Effector CD4-positive, alpha-beta T cell (primary cell): ENCODE data around the gene CDKN2C.
"Not testable (repeated sequence)": the region's sequence is repeated elsewhere in the genome, so short reads cannot be mapped to it uniquely, and the experiment has no call there.

Experiments
- DNase-seq: peaks from one replicate; pipeline ENCODE4 v3.0.0-alpha.2; 2020
- total RNA-seq: gene quantifications from one replicate; lab custom pipeline; 2026; lab: John Stamatoyannopoulos, UW

The CDKN2C gene
- total RNA-seq = 6.8 reads per million, percentile 25 among the genes with 10 or more reads in this experiment

DNA sequence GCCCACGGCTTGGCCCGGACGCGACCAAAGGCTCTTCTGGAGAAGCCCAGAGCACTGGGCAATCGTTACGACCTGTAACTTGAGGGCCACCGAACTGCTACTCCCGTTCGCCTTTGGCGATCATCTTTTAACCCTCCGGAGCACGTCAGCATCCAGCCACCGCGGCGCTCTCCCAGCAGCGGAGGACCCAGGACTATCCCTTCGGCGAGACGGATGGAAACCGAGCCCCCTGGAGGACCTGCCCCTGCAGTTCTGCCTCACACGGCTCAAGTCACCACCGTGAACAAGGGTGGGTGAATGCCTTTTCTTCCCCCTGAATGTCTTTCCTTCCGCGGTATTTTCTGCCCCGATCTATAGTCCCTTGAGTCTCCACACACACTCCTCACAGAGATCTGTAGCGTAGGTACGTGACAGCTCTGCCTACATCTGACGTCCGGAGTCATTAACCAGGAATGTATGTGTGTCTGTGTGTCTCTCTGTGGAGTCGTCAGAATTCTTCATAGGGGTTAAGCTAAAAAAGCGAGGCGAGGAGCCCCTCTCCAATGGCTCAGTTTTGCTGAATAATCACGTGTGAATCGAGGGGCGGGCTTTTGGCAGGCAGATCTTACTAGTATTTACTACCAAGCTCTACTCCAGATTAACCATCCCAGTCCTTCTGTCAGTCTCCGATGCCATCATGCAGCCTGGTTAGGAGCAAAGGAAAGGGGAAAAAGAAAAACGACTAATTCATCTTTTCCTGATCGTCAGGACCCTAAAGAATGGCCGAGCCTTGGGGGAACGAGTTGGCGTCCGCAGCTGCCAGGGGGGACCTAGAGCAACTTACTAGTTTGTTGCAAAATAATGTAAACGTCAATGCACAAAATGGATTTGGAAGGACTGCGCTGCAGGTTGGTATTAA, at the start of gene CDKN2C:
Gene CDKN2C (plus strand): TSS at position 635 of the 898 bp plus-strand sequence. CDS start 124 bp downstream, at position 759.
- peak; percentile 56 for DNase-seq

DNA sequence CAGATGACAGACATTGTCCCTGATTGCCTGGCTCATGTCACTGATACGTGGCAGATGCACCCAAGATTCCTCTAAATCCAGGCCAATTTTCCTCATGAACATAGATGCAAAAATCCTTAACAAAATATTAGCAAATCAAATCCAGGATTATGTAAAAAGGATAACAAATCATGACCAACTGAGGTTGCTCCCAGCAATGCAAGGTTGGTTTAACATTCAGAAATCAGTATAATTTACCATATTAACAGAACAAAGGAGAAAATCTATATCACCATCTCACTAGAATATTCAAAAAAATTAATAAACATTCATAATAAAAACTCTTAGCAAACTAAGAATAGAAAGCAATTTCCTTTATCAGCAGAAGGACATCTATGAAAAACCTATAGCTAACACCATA, 49.6 kb upstream of the CDKN2C start:
- no peak for DNase-seq

DNA sequence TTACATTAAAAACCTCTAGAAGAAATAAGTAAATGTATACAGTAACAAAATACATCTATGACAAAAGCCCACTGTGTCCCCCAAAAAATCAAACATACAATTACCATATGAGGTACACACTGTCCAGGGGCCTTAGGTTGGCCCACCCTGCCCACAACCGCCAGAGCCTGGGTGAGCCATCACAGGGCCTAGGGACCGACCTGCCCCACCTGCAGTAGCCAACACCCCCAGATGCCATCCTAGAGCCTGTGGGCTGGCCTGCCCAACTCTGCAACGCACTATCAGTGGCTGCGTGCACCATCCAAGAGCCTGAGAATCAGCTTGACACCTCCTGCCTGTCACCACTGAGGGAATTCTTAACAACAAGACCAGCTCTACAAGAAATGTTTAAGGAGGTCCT, 49.0 kb upstream of the CDKN2C start:
- no peak for DNase-seq

DNA sequence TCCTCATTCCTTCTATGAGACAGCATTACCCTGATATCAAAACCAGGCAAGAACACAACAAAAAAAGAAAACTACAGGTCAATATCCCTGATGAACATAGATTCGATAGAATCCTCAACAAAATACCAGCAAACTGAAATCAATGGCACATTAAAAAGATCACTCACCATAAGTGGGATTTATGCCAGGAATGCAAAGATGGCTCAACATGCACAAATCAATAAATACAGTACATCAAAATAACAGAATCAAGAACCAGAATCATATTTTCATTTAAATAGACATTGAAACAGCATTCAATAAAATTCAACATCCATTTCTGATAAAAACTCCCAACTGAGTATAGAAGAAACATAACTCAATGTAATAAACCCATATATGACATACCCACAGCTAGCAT, 46.5 kb upstream of the CDKN2C start:
- DNase-seq = no peak

DNA sequence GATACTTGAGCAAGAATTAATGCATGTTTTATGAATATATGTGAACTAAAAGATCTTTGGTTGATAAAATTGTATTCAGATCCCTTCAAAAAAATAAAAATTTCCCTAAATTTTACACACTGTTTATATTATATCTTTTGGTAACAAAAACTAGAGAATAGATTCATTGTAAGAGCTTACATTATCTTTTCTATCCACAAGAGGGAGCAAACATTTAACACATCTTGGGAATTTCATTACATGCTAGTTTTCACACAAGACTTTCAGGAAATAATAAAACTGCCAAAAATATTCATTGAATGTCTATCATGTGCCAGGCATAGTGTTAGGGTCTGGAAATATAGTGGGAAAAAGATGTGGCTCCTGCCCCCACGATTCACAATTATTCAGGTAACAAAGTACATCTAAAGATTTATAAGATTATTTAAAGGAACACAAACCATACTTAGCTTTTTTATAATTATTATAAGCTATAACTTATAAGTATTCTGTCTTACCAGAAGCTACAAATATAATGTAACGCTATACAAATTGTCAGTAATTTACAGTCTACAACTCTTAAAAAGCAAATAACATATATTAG, 40.6 kb upstream of the CDKN2C start:
- DNase-seq = no peak

DNA sequence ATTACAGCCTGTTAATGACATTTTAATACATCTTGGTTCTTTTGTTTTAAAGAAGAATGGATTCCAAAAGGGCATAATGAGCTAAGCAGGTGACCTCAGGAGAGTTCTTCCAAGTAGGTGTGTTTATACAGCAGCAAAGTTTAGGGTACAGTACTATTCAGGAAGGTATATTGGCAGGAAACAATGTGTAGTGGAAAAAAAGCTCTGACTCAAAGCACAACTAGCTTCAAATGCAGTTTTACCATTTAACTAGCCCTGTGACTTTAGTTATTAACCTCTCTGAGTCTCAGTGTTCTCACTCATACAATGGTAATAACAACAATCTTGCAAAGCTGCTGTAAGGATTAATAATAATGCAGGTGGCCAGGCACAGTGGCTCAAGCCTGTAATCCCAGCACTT, 39.9 kb upstream of the CDKN2C start:
- DNase-seq = no peak

DNA sequence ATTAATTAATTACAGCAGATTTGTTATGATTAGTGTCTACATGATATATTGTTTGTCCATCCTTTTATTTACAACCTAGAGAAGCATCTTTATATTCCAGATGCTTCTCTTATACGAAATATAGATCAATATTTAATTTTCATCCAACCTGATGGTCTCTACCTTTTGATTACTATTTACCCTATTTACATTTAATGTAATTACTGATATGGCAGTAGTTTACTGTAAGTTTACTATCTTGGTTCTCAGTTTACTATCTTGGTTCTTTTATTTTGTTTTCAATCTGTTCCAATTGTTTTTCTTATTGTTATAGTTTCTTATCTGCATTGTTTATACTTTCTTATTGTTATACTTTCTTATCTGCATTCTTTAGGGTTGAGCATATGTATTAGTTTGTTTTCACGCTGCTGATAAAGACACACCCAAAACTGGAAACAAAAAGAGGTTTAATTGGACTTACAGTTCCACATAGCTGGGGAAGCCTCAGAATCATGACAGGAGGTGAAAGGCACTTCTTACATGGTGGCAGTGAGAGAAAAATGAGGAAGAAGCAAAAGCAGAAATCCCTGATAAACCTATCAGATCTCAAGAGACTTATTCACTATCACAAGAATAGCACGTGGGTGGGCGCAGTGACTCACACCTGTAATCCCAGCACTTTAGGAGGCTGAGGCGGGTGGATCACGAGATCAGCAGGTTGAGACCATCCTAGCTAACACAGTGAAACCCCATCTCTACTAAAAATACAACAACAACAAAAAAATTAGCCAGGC, 38.9 kb upstream of the CDKN2C start:
- no peak for DNase-seq

DNA sequence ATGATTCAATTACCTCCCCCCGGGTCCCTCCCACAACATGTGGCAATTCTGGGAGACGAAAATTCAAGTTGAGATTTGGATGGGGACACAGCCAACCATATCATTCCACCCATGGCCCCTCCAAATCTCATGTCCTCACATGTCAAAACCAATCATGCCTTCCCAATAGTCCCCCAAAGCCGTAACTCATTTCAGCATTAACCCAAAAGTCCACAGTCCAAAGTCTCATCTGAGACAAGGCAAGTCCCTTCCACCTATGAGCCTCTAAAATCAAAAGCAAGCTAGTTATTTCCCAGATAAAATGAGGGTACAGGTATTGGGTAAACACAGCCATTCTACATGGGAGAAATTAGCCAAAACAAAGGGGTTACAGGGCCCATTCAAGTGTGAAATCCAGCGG, 38.0 kb upstream of the CDKN2C start:
- not testable (repeated sequence) for DNase-seq

DNA sequence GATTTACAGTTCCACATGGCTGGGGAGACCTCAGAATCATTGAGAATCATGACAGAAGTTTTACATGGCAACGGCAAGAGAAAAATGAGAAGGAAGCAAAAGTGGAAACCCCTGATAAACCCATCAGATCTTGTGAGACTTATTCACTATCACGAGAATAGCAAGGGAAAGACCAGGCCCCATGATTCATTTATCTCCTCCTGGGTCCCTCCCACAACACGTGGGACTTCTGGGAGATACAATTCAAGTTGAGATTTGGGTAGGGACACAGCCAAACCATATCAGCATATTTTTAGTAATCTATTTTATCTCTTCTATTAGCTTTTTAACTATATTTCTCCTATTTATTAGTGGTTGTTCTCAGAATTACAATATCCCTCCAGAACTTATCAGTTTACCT, 36.3 kb upstream of the CDKN2C start:
- not testable (repeated sequence) for DNase-seq

DNA sequence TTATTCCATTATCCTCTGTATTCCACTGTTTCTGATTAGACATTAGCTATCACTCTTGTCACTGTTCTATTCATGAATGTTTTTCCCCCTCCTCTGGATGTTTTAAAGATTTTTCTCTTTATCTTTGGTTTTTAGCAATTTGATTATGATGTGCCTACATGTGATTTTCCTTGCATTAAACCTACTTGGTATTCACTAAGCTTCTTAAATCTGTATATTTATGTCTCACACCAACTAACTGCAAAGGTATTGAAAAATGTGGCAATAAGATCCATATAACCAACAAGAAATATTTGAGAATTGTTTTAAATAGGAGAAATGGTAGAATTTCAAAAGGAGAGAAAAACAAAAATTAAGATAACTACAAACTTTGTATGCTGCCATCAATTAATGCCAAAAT, 35.2 kb upstream of the CDKN2C start:
- DNase-seq = no peak

DNA sequence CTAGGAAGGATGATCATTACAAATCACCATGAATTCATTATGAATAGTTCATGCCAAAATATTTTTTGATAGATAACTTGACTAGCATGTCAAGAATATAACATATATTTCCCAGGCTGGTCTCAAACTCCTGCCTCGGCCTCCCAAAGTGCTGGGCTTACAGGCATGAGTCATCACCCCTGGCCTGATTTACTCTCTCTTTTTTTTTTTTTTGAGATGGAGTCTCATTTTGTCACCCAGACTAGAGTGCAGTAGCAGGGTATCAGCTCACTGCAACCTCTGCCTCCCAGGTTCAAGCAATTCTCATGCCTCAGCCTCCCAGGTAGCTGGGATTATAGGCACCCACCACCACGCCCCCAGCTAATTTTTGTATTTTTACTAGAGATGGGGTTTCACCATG, 34.8 kb upstream of the CDKN2C start:
- not testable (repeated sequence) for DNase-seq

DNA sequence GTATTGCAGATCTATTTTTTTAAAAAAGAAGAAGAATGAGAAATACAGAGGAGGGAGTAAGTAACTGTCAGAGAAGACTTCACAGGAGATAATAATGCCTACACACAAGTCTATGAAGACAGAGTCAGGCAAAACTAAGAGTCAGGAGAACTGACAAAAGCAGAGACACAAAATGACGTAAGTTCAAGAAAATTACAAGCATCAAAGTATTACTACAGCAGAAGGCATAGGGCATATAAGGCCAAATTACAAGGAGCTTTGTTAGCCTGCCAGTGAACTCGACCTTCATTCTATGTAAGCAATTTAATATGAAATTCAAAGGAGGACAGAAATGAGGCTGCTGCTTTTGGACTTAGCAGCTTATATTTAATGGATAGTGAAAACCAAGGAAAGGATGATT, 33.7 kb upstream of the CDKN2C start:
- DNase-seq = no peak

DNA sequence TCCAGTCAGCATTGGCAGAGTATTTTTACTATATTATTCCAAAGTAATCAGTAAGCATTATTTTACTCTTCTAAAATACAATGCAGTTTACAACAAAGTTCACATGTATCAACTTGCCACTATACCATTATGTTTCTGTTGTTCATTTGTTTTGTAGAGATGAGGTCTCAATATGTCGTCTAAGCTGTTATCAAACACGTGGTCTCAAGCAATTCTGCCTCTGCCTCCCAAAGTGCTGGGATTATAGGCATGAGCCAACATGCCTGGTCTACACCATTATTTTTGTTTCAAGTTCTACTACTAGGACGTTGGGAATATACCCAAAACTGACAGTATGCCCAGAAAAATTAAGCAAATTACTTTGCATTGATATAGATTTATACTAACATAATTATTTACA, 29.8 kb upstream of the CDKN2C start:
- no peak for DNase-seq

DNA sequence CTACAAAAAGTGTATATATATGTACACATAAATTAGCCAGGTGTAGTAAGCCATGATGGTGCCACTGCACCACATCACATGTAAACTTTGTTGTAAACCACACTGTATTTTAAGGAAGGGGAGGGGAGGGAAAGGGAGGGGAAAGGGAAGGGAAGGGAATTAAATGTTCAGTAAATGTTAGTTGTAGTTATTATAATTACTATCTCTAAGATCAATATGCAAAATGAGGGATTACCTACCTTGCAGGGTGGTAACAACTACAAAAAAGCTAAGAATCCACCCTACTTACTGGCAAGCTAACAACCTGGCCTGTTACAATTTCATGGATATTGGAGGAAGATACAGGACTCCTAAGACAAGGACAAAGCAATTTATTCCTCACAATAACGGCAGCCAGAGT, 27.7 kb upstream of the CDKN2C start:
- no peak for DNase-seq

DNA sequence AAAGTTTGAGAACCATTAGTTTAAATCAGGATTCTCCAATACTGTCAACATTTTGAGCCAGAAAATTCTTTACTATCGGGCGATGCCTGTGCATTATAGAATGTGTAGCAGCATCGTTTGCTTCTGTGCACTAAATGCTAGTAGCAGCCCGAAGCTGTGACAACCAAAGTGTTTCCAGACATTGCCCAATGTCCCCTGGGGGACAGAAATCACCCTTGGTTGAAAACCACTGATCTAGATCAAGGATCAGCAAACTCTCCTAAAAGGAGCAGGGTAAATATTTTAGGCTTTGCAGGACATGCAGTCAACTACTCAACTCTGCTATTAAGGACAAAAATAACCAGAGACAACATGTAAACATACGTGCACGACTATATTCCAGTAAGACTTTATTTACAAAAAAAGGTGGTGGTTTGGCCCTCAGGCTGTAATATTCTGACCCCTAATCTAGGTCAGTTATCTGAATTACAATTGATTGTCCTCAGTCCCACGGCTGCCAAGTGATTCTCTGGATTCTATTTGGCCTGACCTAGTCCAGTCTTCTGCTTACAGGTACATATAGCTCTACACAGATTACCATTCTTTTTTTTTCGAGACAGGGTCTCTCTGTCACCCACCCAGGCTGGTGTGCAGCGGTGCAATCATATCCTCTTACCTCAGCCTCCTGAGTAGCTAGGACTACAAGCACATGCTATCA, 20.6 kb upstream of the CDKN2C start:
- DNase-seq = no peak

DNA sequence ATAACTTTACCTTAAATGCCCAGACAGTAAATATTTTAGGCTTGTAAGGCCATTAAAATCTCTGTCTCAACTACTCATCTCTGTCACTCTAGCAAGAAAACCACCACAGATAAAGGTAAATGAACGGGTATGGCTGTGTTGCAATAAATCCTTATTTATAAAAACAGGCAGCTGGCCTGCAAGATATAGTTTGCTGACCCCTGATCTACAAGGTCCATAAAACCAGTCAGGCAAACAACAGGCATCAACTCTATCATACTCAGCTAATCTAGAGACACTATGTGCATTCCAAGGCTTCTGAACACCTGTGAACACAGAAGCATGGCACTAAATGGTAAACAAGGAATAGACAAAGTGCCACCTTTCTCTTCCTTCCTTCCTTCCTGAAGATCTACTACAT, 19.6 kb upstream of the CDKN2C start:
- no peak for DNase-seq

DNA sequence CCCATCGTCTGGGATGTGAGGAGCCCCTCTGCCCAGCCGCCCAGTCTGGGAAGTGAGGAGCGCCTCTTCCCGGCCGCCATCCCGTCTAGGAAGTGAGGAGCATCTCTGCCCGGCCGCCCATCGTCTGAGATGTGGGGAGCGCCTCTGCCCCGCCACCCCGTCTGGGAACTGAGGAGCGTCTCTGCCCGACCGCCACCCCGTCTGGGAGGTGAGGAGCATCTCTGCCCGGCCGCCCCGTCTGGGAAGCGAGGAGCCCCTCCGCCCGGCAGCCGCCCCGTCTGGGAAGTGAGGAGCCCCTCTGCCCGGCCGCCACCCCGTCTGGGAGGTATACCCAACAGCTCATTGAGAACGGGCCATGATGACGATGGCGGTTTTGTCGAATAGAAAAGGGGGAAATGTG, 17.5 kb upstream of the CDKN2C start:
- DNase-seq = not testable (repeated sequence)

DNA sequence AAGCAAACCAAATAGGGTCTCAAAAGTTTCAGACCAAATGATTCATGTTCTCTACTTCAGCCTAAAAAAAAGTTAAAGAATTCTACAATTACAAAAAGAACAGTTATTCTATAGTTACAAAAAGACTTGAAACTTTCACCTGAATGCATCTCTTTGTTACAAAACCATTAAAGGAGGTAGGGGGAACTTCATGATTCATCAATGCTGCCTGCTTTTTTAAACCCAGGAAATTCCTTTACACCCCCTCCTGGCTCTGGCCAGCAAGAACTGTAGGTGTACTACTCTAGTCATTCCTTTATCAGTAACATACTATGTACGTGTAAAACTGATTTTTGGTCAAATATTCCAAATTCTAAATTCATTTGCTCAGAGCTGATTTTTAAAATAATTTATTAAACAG, 14.9 kb upstream of the CDKN2C start:
- DNase-seq = no peak

DNA sequence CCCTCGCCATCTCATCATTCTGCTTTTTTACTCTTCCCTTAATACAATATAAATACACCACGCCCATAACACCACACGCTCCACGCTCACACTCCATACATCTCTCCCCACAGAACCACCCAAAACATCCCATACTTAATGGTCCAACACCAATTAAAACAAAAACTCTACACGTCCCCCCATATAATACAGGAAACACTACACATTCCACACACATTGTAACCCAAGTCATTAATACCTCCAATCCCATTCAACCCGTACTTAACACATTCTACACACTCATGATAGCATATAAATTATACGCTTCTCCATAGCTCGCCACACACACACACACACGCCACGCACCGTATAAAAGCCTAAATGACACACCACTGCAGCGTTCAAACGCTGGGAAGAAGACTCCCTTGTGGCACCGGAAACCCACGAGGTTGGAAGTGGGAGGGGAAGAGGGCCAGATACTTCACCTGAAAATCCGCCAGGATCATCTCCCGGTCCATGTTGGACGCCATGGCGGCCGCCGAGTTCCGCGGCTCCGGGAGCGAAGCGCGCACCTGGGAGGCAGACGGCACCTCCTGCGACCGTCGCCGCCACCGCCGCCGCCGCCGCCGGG, 10.6 kb upstream of the CDKN2C start:
- DNase-seq = no peak

DNA sequence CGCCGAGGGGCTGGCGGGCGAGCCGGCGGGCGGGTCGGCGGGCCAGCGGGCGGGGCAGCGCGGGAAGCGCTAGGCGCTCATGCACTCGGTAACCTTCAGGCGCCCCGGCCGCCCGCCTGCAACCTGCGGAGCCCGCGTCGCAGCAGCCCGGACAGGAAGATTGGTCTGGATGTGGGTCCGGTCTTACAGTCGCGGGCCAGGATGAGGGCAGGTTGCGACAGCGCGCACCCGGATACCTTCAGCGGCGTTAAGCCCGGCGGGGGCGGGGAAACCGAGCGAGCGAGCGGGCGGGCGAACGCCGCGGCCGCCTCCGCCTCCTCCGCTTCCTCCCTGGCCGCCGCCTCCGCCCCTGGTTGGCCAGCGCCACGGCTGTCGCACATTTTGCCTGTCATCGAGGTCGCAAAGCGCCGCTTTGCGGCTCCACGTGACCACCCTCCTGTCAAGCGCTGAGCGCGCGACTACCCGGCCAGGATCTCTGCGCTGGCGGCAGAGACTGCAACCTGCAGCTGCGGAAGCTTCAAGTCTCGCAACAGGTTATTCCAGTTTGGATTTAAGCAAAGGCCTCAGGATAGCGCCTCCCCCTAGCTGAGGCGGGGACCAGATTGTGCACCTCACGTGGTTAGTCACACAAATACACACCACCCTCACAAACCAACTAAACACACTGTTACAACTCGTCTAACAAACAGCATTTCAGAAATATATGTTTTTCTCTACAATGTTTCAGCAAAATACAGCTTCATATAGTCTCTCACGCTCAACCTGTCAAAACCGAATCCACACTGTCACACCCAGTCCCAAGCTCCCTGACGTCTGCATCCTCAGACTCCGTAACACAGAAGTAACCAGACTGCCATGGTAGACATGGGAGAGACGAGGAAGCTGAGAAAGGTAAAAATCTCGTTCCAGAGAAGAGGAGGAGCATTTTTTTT, 9.9 kb upstream of the CDKN2C start, which contains the start of gene FAF1:
Gene FAF1 (minus strand): TSS at position 355 of the 932 bp plus-strand sequence. CDS start 456 bp downstream, outside the sequence.
- DNase-seq = peak; percentile 98

DNA sequence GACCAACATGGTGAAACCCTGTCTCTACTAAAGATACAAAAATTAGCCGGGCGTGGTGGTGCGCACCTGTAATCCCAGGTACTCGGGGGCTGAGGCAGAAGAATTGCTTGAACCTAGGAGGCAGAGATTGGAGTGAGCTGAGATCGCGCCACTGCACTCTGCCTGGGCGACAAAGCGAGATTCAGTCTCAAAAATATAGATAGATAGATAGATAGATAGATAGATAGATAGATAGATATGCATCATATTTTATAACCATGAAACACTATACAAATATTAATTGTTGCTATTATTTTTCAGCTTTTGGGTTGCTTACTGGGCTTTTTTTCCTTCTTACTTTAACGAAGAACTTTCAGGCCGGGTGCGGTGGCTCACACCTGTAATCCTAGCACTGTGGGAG, 5.2 kb upstream of the CDKN2C start:
- DNase-seq = no peak
